ENCODE results near the gene VSIG1. TPM values are rescaled to one million over a fixed set of nuclear protein-coding genes. Genes with fewer than 3 reads are reported as not detected.

The VSIG1 gene
- total and polyA plus RNA-seq, 10 of the 15 experiments (the other 5 are each of a cell fraction or from before 2014, with no cell fraction given) = 0.04 to 0.08 (median 0.06) TPM; not detected in 7

DNA sequence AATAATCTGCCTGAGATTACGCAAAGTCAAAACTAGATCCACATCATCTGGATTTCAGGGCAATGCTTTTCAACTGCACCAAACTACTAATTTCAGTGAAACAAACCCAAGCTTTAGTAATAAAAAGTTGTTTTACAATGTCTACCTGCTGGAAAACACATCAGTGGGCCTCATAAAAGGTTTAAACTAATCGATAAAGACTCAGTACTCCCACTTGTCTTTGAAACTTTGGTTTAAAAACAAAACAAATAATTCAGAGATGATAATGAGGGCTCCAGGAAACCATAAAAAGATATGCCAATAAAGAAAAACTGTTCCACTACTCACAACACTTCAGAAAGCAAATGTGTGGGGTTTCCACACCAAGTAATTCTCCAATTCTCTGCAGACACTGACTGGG lies 36.2 kb downstream of the VSIG1 start (continued):
- TF ChIP-seq, protein P1, sequence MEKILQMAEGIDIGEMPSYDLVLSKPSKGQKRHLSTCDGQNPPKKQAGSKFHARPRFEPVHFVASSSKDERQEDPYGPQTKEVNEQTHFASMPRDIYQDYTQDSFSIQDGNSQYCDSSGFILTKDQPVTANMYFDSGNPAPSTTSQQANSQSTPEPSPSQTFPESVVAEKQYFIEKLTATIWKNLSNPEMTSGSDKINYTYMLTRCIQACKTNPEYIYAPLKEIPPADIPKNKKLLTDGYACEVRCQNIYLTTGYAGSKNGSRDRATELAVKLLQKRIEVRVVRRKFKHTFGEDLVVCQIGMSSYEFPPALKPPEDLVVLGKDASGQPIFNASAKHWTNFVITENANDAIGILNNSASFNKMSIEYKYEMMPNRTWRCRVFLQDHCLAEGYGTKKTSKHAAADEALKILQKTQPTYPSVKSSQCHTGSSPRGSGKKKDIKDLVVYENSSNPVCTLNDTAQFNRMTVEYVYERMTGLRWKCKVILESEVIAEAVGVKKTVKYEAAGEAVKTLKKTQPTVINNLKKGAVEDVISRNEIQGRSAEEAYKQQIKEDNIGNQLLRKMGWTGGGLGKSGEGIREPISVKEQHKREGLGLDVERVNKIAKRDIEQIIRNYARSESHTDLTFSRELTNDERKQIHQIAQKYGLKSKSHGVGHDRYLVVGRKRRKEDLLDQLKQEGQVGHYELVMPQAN (conservative IDR thresholded peaks at IDR 0.05) = no peak
- no peak for TF ChIP-seq MEF2A (IDR thresholded peaks at IDR 0.05; ENCODE audit: insufficient read depth, low read depth, low read length)
- no peak for TF ChIP-seq NRF1 (conservative IDR thresholded peaks at IDR 0.05; ENCODE audit: low read depth, low read length)
- no peak for TF ChIP-seq USF2 (IDR thresholded peaks at IDR 0.05; ENCODE audit: borderline replicate concordance, low read depth, low read length)
- no peak for TF ChIP-seq SMC3 (IDR thresholded peaks at IDR 0.05; ENCODE audit: borderline replicate concordance, low read length)

GRCh38 chrX:108087792-108088191 lies 42.9 kb downstream of the VSIG1 start:
- in situ Hi-C loops (cut with MboI) (no loop called here), intact Hi-C loops (cut with micrococcal nuclease; ENCODE audit: unreplicated experiment) (no loop called here)
- Histone ChIP-seq H3K79me2 (ENCODE audit: control insufficient read depth, insufficient read depth, low read length) (peaks cover 14% of the 10 kb centered on the region), H3K4me2 (ENCODE audit: control insufficient read depth, insufficient read depth) (no peak overlapping the region), H3K27me3 (replicated peaks in 1 of 2; ENCODE audit: control insufficient read depth in 2 of 2, insufficient read depth in 2 of 2, low read length in 1 of 2) (no peaks in the 10 kb centered on the region), H3K9ac (ENCODE audit: control insufficient read depth, insufficient read depth, low read length) (no peak overlapping the region), H3K9me3 (replicated peaks; ENCODE audit: control insufficient read depth, insufficient read depth, low read length) (no peaks in the 10 kb centered on the region; the same call in 2 of the 3 replicates), H4K20me1 (ENCODE audit: control insufficient read depth, insufficient read depth) (no peaks in the 10 kb centered on the region), H3K4me1 (ENCODE audit: control insufficient read depth, insufficient read depth, low read length) (no peaks in the 10 kb centered on the region), H3K36me3 (ENCODE audit: control insufficient read depth in 2 of 2, insufficient read depth in 2 of 2, low read length in 1 of 2) (peaks cover 0 to 4% of the 10 kb centered on the region in 2 experiments; a peak in 1 of 4 replicates), H3K27ac (ENCODE audit: control insufficient read depth, insufficient read depth) (no peak overlapping the region), H2AFZ (ENCODE audit: control insufficient read depth, low read depth, low read length) (no peak overlapping the region), H3K4me3 (no peak overlapping the region)
- FAIRE-seq (no peak), ATAC-seq (no peak), DNase-seq (ENCODE audit: low read depth, low spot score) (no peak)
- no TSS peak for BruUV-seq (replicated peaks)
- CTCF ChIA-PET = interaction anchor here (0.6 kb wide), 1 partner anchor 1158 kb away, joined by 3 read pairs; no protein-coding TSS in a partner anchor
- POLR2A ChIA-PET = no interaction called here
- RAD21 ChIA-PET (ENCODE audit: unreplicated experiment) = no interaction called here
- SMC1A ChIA-PET (ENCODE audit: uncharacterized antibody, unreplicated experiment) = no interaction called here
- WGBS (ENCODE audit: insufficient coverage, insufficient replicate concordance, low lambda C conversion rate, missing lambda C conversion rate) = 61% methylated on average over 6 of the region's 6 CpGs
- TF ChIP-seq IRF4 (IDR thresholded peaks at IDR 0.05; ENCODE audit: low read depth, low read length) (no peak), CHD2 (IDR thresholded peaks at IDR 0.05; ENCODE audit: borderline replicate concordance, low read depth, low read length) (no peak), POLR2AphosphoS2 (IDR thresholded peaks at IDR 0.05; ENCODE audit: low read depth, low read length) (no peak), KAT2A (conservative IDR thresholded peaks at IDR 0.05; ENCODE audit: control insufficient read depth, low read depth, low read length) (no peak), ZSCAN29 (IDR thresholded peaks at IDR 0.05) (no peak), SP1 (IDR thresholded peaks at IDR 0.05; ENCODE audit: low read depth, low read length) (no peak), EP300 (IDR thresholded peaks at IDR 0.05; ENCODE audit: borderline replicate concordance in 1 of 2, control insufficient read depth in 1 of 2, low read depth in 2 of 2, low read length in 2 of 2) (no peak), RELA (IDR thresholded peaks at IDR 0.05; ENCODE audit: borderline replicate concordance, partially characterized antibody) (no peak), TARDBP (IDR thresholded peaks at IDR 0.05; ENCODE audit: borderline replicate concordance) (no peak), LARP7 (IDR thresholded peaks at IDR 0.05) (no peak), TCF7 (IDR thresholded peaks at IDR 0.05; ENCODE audit: borderline replicate concordance) (no peak), CEBPB (IDR thresholded peaks at IDR 0.05; ENCODE audit: borderline replicate concordance in 1 of 2, low read depth in 2 of 2, low read length in 2 of 2) (no peak), CHD1 (IDR thresholded peaks at IDR 0.05; ENCODE audit: low read depth, low read length) (no peak), MTA2 (IDR thresholded peaks at IDR 0.05; ENCODE audit: low read depth) (no peak), E4F1 (IDR thresholded peaks at IDR 0.05; ENCODE audit: borderline replicate concordance, partially characterized antibody) (no peak)

Data from GM12878 (cell line).